ENCODE data around the gene SDK1. TPM values are rescaled to one million over a fixed set of nuclear protein-coding genes. Genes with fewer than 3 reads are reported as not detected.

Gene SDK1
- total RNA-seq, 1 donor, result 0.36 TPM

GRCh38 chr7:4131063-4131462 is 830.0 kb downstream of the SDK1 start:
- Histone ChIP-seq H3K79me2 (ENCODE audit: insufficient read depth, low read length) (no peaks in the 10 kb centered on the region), H3K4me2 (ENCODE audit: insufficient read depth, low read length) (no peak overlapping the region), H4K20me1 (ENCODE audit: insufficient read depth, low read length) (no peaks in the 10 kb centered on the region), H3K4me3 (ENCODE audit: insufficient read depth, low read length) (no peak overlapping the region), H2AFZ (ENCODE audit: low read length) (no peak overlapping the region), H3K27ac (ENCODE audit: low read depth, low read length) (no peak overlapping the region), H3K4me1 (ENCODE audit: insufficient read depth, low read length) (no peaks in the 10 kb centered on the region), H3K27me3 (ENCODE audit: insufficient read depth, low read length) (no peaks in the 10 kb centered on the region), H3K36me3 (ENCODE audit: insufficient read depth, low read length) (no peaks in the 10 kb centered on the region), H3K9me3 (ENCODE audit: low read depth, low read length) (no peaks in the 10 kb centered on the region)
- TF ChIP-seq CTCF (IDR thresholded peaks at IDR 0.05; ENCODE audit: extremely low read depth, low read depth, low read length), result no peak
- no peak for DNase-seq (ENCODE audit: insufficient read length, low spot score, missing footprints)

GRCh38 chr7:4132221-4132620 is 831.2 kb downstream of the SDK1 start:
- no peaks in the 10 kb centered on the region for H4K20me1 ChIP-seq (ENCODE audit: insufficient read depth, low read length)
- no peaks in the 10 kb centered on the region for H3K4me1 ChIP-seq (ENCODE audit: insufficient read depth, low read length)
- no peak overlapping the region for H3K4me3 ChIP-seq (ENCODE audit: insufficient read depth, low read length)
- H3K9me3 ChIP-seq (ENCODE audit: low read depth, low read length), result no peaks in the 10 kb centered on the region
- H3K4me2 ChIP-seq (ENCODE audit: insufficient read depth, low read length), result no peak overlapping the region
- TF ChIP-seq CTCF (IDR thresholded peaks at IDR 0.05; ENCODE audit: extremely low read depth, low read depth, low read length), result no peak
- peak; percentile 11 for DNase-seq (ENCODE audit: insufficient read length, low spot score, missing footprints)
- no peaks in the 10 kb centered on the region for H3K27me3 ChIP-seq (ENCODE audit: insufficient read depth, low read length)
- no peaks in the 10 kb centered on the region for H3K36me3 ChIP-seq (ENCODE audit: insufficient read depth, low read length)
- H3K79me2 ChIP-seq (ENCODE audit: insufficient read depth, low read length), result no peaks in the 10 kb centered on the region
- no peak overlapping the region for H3K27ac ChIP-seq (ENCODE audit: low read depth, low read length)
- no peak overlapping the region for H2AFZ ChIP-seq (ENCODE audit: low read length)

- Histone ChIP-seq H2AFZ (ENCODE audit: low read length) (no peak overlapping the region), H4K20me1 (ENCODE audit: insufficient read depth, low read length) (no peaks in the 10 kb centered on the region)
Observed at GRCh38 chr7:4133491-4134044, 832.5 kb downstream of the SDK1 start.

GRCh38 chr7:4134204-4134603 is 833.2 kb downstream of the SDK1 start:
- Histone ChIP-seq H3K4me3 (ENCODE audit: insufficient read depth, low read length) (no peak overlapping the region), H3K36me3 (ENCODE audit: insufficient read depth, low read length) (no peaks in the 10 kb centered on the region), H3K79me2 (ENCODE audit: insufficient read depth, low read length) (no peaks in the 10 kb centered on the region), H3K27me3 (ENCODE audit: insufficient read depth, low read length) (no peaks in the 10 kb centered on the region), H3K27ac (ENCODE audit: low read depth, low read length) (no peak overlapping the region), H3K9me3 (ENCODE audit: low read depth, low read length) (no peaks in the 10 kb centered on the region), H4K20me1 (ENCODE audit: insufficient read depth, low read length) (no peaks in the 10 kb centered on the region), H2AFZ (ENCODE audit: low read length) (no peak overlapping the region), H3K4me2 (ENCODE audit: insufficient read depth, low read length) (no peak overlapping the region), H3K4me1 (ENCODE audit: insufficient read depth, low read length) (no peaks in the 10 kb centered on the region)
- no peak for TF ChIP-seq CTCF (IDR thresholded peaks at IDR 0.05; ENCODE audit: extremely low read depth, low read depth, low read length)
- no peak for DNase-seq (ENCODE audit: insufficient read length, low spot score, missing footprints)

More at GRCh38 chr7:4133491-4134044, 832.5 kb downstream of the SDK1 start:
- no peaks in the 10 kb centered on the region for H3K27me3 ChIP-seq (ENCODE audit: insufficient read depth, low read length)
- no peak overlapping the region for H3K27ac ChIP-seq (ENCODE audit: low read depth, low read length)
- no peak overlapping the region for H3K4me2 ChIP-seq (ENCODE audit: insufficient read depth, low read length)
- no peaks in the 10 kb centered on the region for H3K36me3 ChIP-seq (ENCODE audit: insufficient read depth, low read length)
- H3K9me3 ChIP-seq (ENCODE audit: low read depth, low read length), result no peaks in the 10 kb centered on the region
- TF ChIP-seq CTCF (IDR thresholded peaks at IDR 0.05; ENCODE audit: extremely low read depth, low read depth, low read length), result no peak
- no peak overlapping the region for H3K4me3 ChIP-seq (ENCODE audit: insufficient read depth, low read length)
- DNase-seq (ENCODE audit: insufficient read length, low spot score, missing footprints), result peak; percentile 41
- no peaks in the 10 kb centered on the region for H3K79me2 ChIP-seq (ENCODE audit: insufficient read depth, low read length)
- H3K4me1 ChIP-seq (ENCODE audit: insufficient read depth, low read length), result no peaks in the 10 kb centered on the region

All from osteoblast (primary cell).